ENCODE measurements around the gene ALG10. TPM values are rescaled to one million over a fixed set of nuclear protein-coding genes. Genes with fewer than 3 reads are reported as not detected.
"Not testable (repeated sequence)": the region's sequence is repeated elsewhere in the genome, so short reads cannot be mapped to it uniquely, and the experiment has no call there.

The ALG10 gene
- total RNA-seq, 1 donor = 6.9 TPM

GRCh38 chr12:33988913-33989312 is 33.4 kb upstream of the ALG10 start:
- H3K9me3 ChIP-seq (ENCODE audit: low read depth, low read length) = no peaks in the 10 kb centered on the region
- H3K4me1 ChIP-seq (ENCODE audit: insufficient read depth, low read length) = no peaks in the 10 kb centered on the region
- no peak overlapping the region for H3K27ac ChIP-seq (ENCODE audit: low read depth, low read length)
- no peaks in the 10 kb centered on the region for H4K20me1 ChIP-seq (ENCODE audit: insufficient read depth, low read length)
- no peaks in the 10 kb centered on the region for H3K79me2 ChIP-seq (ENCODE audit: insufficient read depth, low read length)
- H3K27me3 ChIP-seq (ENCODE audit: insufficient read depth, low read length) = no peaks in the 10 kb centered on the region
- H2AFZ ChIP-seq (ENCODE audit: low read length) = no peak overlapping the region
- no peaks in the 10 kb centered on the region for H3K36me3 ChIP-seq (ENCODE audit: insufficient read depth, low read length)
- DNase-seq (ENCODE audit: insufficient read length, low spot score, missing footprints) = no peak
- H3K4me2 ChIP-seq (ENCODE audit: insufficient read depth, low read length) = no peak overlapping the region
- no peak overlapping the region for H3K4me3 ChIP-seq (ENCODE audit: insufficient read depth, low read length)
- TF ChIP-seq CTCF (IDR thresholded peaks at IDR 0.05; ENCODE audit: extremely low read depth, low read depth, low read length) = no peak

- Histone ChIP-seq H3K9me3 (ENCODE audit: low read depth, low read length) (no peaks in the 10 kb centered on the region), H3K79me2 (ENCODE audit: insufficient read depth, low read length) (no peaks in the 10 kb centered on the region), H3K4me1 (ENCODE audit: insufficient read depth, low read length) (no peaks in the 10 kb centered on the region), H2AFZ (ENCODE audit: low read length) (no peak overlapping the region), H3K36me3 (ENCODE audit: insufficient read depth, low read length) (no peaks in the 10 kb centered on the region), H3K27ac (ENCODE audit: low read depth, low read length) (no peak overlapping the region), H4K20me1 (ENCODE audit: insufficient read depth, low read length) (no peaks in the 10 kb centered on the region), H3K4me2 (ENCODE audit: insufficient read depth, low read length) (no peak overlapping the region), H3K4me3 (ENCODE audit: insufficient read depth, low read length) (no peak overlapping the region), H3K27me3 (ENCODE audit: insufficient read depth, low read length) (no peaks in the 10 kb centered on the region)
- no peak for TF ChIP-seq CTCF (IDR thresholded peaks at IDR 0.05; ENCODE audit: extremely low read depth, low read depth, low read length)
- no peak for DNase-seq (ENCODE audit: insufficient read length, low spot score, missing footprints)
These were observed 27.2 kb upstream of the ALG10 start for GRCh38 chr12:33994857-33995808.

GRCh38 chr12:34008835-34009234 is 13.5 kb upstream of the ALG10 start:
- H2AFZ ChIP-seq (ENCODE audit: low read length); DNase-seq (ENCODE audit: insufficient read length, low spot score, missing footprints); H3K4me3 ChIP-seq (ENCODE audit: insufficient read depth, low read length); H3K79me2 ChIP-seq (ENCODE audit: insufficient read depth, low read length); H3K9me3 ChIP-seq (ENCODE audit: low read depth, low read length); H3K36me3 ChIP-seq (ENCODE audit: insufficient read depth, low read length); H3K27me3 ChIP-seq (ENCODE audit: insufficient read depth, low read length); H3K4me1 ChIP-seq (ENCODE audit: insufficient read depth, low read length); H3K4me2 ChIP-seq (ENCODE audit: insufficient read depth, low read length); H4K20me1 ChIP-seq (ENCODE audit: insufficient read depth, low read length); H3K27ac ChIP-seq (ENCODE audit: low read depth, low read length): not testable (repeated sequence)

- Histone ChIP-seq H2AFZ (ENCODE audit: low read length) (no peak overlapping the region), H4K20me1 (ENCODE audit: insufficient read depth, low read length) (no peaks in the 10 kb centered on the region), H3K36me3 (ENCODE audit: insufficient read depth, low read length) (no peaks in the 10 kb centered on the region), H3K27me3 (ENCODE audit: insufficient read depth, low read length) (no peaks in the 10 kb centered on the region), H3K79me2 (ENCODE audit: insufficient read depth, low read length) (no peaks in the 10 kb centered on the region), H3K4me2 (ENCODE audit: insufficient read depth, low read length) (no peak overlapping the region), H3K27ac (ENCODE audit: low read depth, low read length) (no peak overlapping the region), H3K9me3 (ENCODE audit: low read depth, low read length) (no peaks in the 10 kb centered on the region), H3K4me1 (ENCODE audit: insufficient read depth, low read length) (peaks cover 2% of the 10 kb centered on the region), H3K4me3 (ENCODE audit: insufficient read depth, low read length) (no peak overlapping the region)
- DNase-seq (ENCODE audit: insufficient read length, low spot score, missing footprints) = no peak
- TF ChIP-seq CTCF (IDR thresholded peaks at IDR 0.05; ENCODE audit: extremely low read depth, low read depth, low read length) = no peak
These were observed 5.9 kb upstream of the ALG10 start for GRCh38 chr12:34016361-34016760.

Data from osteoblast (primary cell).